Activated naive CD4-positive, alpha-beta T cell treated with anti-CD3 and anti-CD28 coated beads, Interleukin-2, amount 10 ng/mL, durations not matched to agents 7 days and 5 days (primary cell): ENCODE results near the gene CDYL2.
A peak's percentile ranks its signal among the peaks of the same experiment; 100 is the strongest.

Source experiments
- CTCF ChIA-PET: fragments of 350-600 bp; sonication (Branson Sonifier 250); formaldehyde crosslinking; loops from one replicate; lab custom pipeline; 2021; ENCODE audit warnings: antibody characterized with exemption; lab: Charles Lee
- DNase-seq: peaks from one replicate; pipeline ENCODE4 v3.0.0-alpha.2; 2020
- H3K27ac Mint-ChIP-seq: one replicate; pipeline ENCODE4 v1.8.0; 2021; ENCODE audit warnings: mild to moderate bottlenecking, moderate library complexity, mixed read lengths
- H3K27me3 Mint-ChIP-seq: one replicate; pipeline ENCODE4 v1.8.0; 2021; ENCODE audit warnings: mild to moderate bottlenecking, mixed read lengths
- H3K36me3 Mint-ChIP-seq: one replicate; pipeline ENCODE4 v1.8.0; 2021; ENCODE audit warnings: mixed read lengths
- H3K4me1 Mint-ChIP-seq: one replicate; pipeline ENCODE4 v1.8.0; 2021; ENCODE audit warnings: mixed read lengths
- H3K4me3 Mint-ChIP-seq: one replicate; pipeline ENCODE4 v1.8.0; 2021; ENCODE audit warnings: mild to moderate bottlenecking, moderate library complexity, mixed read lengths
- H3K9me3 Mint-ChIP-seq: one replicate; pipeline ENCODE4 v1.8.0; 2021; ENCODE audit warnings: mixed read lengths

The CDYL2 gene

DNA sequence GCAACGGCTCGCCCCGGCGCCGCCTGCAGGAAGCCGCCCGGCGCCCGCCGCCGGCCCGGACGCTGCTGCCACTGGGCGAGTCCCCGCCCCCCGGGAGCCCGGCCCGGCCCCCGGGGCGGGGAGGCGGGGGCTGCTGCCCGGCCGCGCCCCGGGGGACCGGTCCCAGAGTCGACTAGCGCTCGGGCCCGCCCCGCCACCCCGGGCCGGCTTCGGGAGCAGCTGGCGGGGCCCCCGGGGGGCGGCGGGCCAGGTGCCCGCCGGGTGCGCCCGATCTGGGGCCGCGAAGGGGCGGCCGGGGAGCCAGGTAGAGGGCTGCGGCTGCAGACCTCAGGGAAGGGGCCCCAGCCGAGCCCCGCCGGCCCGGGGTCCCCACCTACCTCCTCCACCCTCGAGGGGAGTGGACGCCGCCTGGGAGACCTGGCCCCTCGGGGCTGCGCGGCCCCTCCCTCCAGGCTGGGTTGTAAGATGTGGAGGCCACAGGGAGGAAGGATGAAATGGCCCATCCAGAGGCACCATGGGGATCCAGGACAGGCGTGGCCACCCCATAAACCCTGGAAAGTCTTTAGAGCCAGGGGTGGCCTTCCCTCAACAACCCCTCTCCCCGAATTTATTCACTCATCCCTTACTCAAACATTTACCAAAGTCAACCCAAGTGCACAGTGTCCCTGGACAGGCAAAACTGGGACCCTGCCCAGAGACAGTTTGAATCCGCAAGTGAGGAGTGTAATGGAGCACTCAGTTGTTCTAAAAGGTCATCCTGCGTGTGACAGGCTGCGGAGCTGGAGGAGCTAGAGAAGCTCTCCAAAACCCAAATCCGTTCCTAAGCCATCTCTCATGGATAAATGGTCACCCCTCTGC, at the start of gene CDYL2:
TSS of gene CDYL2 (minus strand) at position 73 of the 858 bp plus-strand sequence. CDS start 425 bp downstream, outside the sequence.
- peak within 1 kb of the TSS; percentile 96 for H3K4me3 Mint-ChIP-seq
- peaks cover 17% of the 10 kb centered on the region for H3K36me3 Mint-ChIP-seq
- peak within 1 kb of the TSS; percentile 98 for H3K27ac Mint-ChIP-seq
- peaks cover 41% of the 10 kb centered on the region for H3K4me1 Mint-ChIP-seq
- peaks cover 12% of the 10 kb centered on the region for H3K27me3 Mint-ChIP-seq
- H3K9me3 Mint-ChIP-seq, result peaks cover 5% of the 10 kb centered on the region
- CTCF ChIA-PET, result no interaction called here
- peak; percentile 64 for DNase-seq

DNA sequence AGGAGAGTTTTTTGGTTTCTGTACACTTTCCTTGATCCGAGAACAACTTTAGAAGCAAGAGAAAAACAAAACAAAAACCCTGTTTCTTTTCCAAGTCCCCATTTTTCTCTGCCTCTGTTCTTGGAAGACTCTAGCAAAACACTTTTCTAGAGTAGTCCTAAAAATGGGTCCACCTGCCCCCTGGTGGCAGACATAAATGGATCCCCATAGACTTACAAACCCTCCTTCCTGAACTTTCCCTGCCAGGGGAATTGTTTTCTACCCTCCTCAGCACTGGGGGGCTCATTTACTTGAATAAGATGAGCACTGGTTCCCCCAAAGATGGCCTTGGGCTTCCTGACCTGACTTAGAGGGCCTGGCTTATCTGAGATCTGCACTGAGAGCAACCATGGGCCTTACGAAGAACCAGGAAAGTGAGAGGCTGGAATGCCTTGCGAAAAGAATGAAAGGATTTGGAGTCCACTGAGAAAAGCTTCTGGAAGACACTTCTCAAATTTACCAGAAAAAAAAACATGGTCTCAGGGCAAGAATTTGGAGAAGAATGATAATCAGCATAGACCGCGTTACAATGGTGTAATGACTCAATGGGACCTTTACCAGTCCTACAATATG, 48.0 kb upstream of the CDYL2 start:
- H3K27ac Mint-ChIP-seq, result no peak overlapping the region
- CTCF ChIA-PET, result interaction anchor here (1.8 kb wide), 1 partner anchor 325 kb away, joined by 16 read pairs; no protein-coding TSS in a partner anchor
- H3K4me1 Mint-ChIP-seq, result no peaks in the 10 kb centered on the region
- H3K4me3 Mint-ChIP-seq, result no peak overlapping the region
- DNase-seq, result peak; percentile 46
- H3K9me3 Mint-ChIP-seq, result no peaks in the 10 kb centered on the region
- H3K27me3 Mint-ChIP-seq, result peaks cover 5% of the 10 kb centered on the region
- no peaks in the 10 kb centered on the region for H3K36me3 Mint-ChIP-seq

DNA sequence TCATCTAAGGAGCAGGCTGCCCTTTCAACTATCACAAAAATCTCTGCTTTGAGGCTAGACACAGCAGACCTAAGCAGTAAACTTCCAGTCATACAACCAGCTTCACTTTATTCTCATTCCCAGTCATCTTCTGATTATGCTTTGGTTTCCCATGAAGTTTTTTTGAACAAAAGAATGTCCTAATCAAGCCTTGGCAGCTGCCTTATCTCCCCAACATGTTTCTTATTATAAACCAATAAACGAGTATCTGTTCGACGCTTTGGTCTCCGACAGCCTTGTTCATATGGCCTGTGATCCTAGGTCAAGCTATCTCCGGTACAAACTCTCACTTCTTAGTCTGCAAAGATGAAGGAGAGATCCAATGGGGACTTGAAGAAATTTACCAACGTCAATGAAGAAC, 47.4 kb upstream of the CDYL2 start:
- H3K4me3 Mint-ChIP-seq, result no peak overlapping the region
- no peaks in the 10 kb centered on the region for H3K4me1 Mint-ChIP-seq
- peaks cover 4% of the 10 kb centered on the region for H3K27me3 Mint-ChIP-seq
- no peaks in the 10 kb centered on the region for H3K36me3 Mint-ChIP-seq
- no peak for DNase-seq
- CTCF ChIA-PET, result interaction anchor here (0.9 to 1.8 kb wide), 2 partner anchors 264 to 325 kb away, joined by 4 to 16 read pairs; no protein-coding TSS in a partner anchor
- no peaks in the 10 kb centered on the region for H3K9me3 Mint-ChIP-seq
- H3K27ac Mint-ChIP-seq, result no peak overlapping the region

- no peak overlapping the region for H3K27ac Mint-ChIP-seq
- H3K36me3 Mint-ChIP-seq, result no peaks in the 10 kb centered on the region
Measured at GRCh38 chr16:80850757-80851156, 46.4 kb upstream of the CDYL2 start.

GRCh38 chr16:80848862-80849261, 44.5 kb upstream of the CDYL2 start:
- no peak overlapping the region for H3K27ac Mint-ChIP-seq
- H3K36me3 Mint-ChIP-seq, result no peaks in the 10 kb centered on the region
- H3K4me3 Mint-ChIP-seq, result no peak overlapping the region
- no peaks in the 10 kb centered on the region for H3K4me1 Mint-ChIP-seq
- H3K9me3 Mint-ChIP-seq, result peaks cover 7% of the 10 kb centered on the region
- peaks cover 4% of the 10 kb centered on the region for H3K27me3 Mint-ChIP-seq
- no peak for DNase-seq
- CTCF ChIA-PET, result interaction anchor here (0.6 to 2.6 kb wide), 3 partner anchors 19 to 322 kb away, joined by 3 to 15 read pairs (median 3); no protein-coding TSS in a partner anchor

More at GRCh38 chr16:80850757-80851156, 46.4 kb upstream of the CDYL2 start:
- no peak for DNase-seq
- CTCF ChIA-PET, result interaction anchor here (0.7 to 2.6 kb wide), 2 partner anchors 324 to 506 kb away, joined by 3 to 15 read pairs; no protein-coding TSS in a partner anchor
- Mint-ChIP-seq H3K27me3 (peaks cover 4% of the 10 kb centered on the region), H3K4me3 (no peak overlapping the region), H3K4me1 (no peaks in the 10 kb centered on the region), H3K9me3 (no peaks in the 10 kb centered on the region)

DNA sequence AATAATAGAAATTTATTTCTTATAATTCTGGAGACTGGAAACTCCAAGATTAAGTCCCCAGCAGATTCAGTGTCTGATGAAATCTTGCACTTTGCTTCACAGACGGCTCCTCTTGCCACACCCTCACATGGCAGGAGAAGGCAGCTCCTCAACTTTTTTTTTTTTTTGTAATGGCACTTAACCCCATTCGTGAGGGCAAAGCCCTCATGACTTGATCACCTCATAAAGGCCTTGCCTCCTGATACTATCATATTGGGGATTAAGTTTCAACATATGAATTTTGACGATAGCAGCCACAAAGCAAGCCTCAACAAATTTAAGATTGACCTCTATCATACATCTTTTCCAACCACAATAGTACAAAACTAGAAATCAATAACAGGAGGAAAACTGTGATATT, 42.3 kb upstream of the CDYL2 start:
- H3K4me3 Mint-ChIP-seq, result no peak overlapping the region
- peaks cover 17% of the 10 kb centered on the region for H3K27me3 Mint-ChIP-seq
- no peaks in the 10 kb centered on the region for H3K36me3 Mint-ChIP-seq
- H3K4me1 Mint-ChIP-seq, result no peaks in the 10 kb centered on the region
- CTCF ChIA-PET, result no interaction called here
- peaks cover 15% of the 10 kb centered on the region for H3K9me3 Mint-ChIP-seq
- DNase-seq, result no peak
- H3K27ac Mint-ChIP-seq, result no peak overlapping the region

DNA sequence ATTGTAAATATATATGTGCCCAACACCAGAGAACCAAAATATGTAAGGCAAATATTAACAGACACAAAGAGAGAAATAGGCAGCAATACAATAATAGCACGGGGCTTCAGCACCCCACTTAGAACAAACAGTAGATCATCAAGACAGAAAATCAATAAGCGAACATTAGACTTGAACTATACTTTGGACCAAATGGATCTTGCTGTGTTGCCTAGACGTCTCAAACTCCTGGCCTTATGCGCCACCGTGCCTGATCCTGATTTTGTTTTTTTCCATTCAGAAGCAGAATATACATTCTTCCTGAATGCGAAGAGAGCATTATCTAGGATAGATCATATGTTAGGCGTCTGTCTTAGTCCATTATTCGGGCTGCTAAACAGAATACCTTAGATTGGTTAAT, 41.9 kb upstream of the CDYL2 start:
- H3K27me3 Mint-ChIP-seq, result peaks cover 17% of the 10 kb centered on the region

DNA sequence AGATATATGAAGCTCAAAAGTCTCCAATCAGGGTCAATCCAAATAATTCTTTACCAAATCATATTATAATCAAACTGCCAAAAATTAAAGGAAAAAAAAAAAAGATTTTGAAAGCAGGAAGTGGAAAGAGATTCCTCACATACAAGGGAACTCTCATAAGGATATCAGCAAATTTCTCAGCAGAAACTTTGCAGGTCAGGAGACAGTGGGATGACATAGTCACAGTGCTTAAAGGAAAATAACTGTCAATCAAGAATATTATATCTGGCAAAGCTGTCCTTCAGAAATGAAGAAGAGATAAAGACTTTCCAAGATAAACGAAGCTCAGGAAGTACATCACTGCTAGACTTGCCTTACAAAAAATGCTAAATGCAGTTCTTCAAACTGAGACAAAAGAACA, 40.0 kb upstream of the CDYL2 start:
- CTCF ChIA-PET, result no interaction called here
- DNase-seq, result no peak

More for the DNA sequence above, 41.9 kb upstream of the CDYL2 start:
- no peak overlapping the region for H3K27ac Mint-ChIP-seq
- no peaks in the 10 kb centered on the region for H3K36me3 Mint-ChIP-seq
- no peaks in the 10 kb centered on the region for H3K4me1 Mint-ChIP-seq
- CTCF ChIA-PET, result no interaction called here
- H3K9me3 Mint-ChIP-seq, result peaks cover 19% of the 10 kb centered on the region
- H3K4me3 Mint-ChIP-seq, result no peak overlapping the region
- no peak for DNase-seq

DNA sequence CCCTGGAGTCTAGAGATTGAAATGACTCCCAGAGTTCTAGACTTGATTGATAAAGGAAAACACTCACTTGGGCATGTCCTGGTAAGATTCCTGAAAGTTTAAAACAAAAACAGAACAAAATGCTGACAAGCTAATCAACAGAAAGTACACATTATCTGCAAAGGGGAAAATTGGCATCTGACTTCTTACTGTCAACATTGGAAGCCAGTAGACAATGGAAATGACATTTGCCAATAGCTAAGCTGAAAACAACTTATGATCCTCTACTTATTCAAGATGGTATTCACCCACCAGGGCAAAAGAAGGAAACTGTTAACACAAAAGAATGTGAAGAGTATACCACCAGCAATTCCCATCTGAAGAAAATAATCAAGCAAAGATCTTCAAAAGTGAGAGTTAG, 36.8 kb upstream of the CDYL2 start:
- Mint-ChIP-seq H3K27ac (no peak overlapping the region), H3K4me1 (no peaks in the 10 kb centered on the region), H3K4me3 (no peak overlapping the region), H3K36me3 (no peaks in the 10 kb centered on the region), H3K9me3 (peaks cover 27% of the 10 kb centered on the region), H3K27me3 (peaks cover 21% of the 10 kb centered on the region)
- DNase-seq, result no peak
- CTCF ChIA-PET, result no interaction called here

More for the DNA sequence above, 40.0 kb upstream of the CDYL2 start:
- no peaks in the 10 kb centered on the region for H3K36me3 Mint-ChIP-seq
- peaks cover 27% of the 10 kb centered on the region for H3K9me3 Mint-ChIP-seq
- H3K4me1 Mint-ChIP-seq, result no peaks in the 10 kb centered on the region
- H3K4me3 Mint-ChIP-seq, result no peak overlapping the region
- H3K27ac Mint-ChIP-seq, result no peak overlapping the region
- peaks cover 26% of the 10 kb centered on the region for H3K27me3 Mint-ChIP-seq

DNA sequence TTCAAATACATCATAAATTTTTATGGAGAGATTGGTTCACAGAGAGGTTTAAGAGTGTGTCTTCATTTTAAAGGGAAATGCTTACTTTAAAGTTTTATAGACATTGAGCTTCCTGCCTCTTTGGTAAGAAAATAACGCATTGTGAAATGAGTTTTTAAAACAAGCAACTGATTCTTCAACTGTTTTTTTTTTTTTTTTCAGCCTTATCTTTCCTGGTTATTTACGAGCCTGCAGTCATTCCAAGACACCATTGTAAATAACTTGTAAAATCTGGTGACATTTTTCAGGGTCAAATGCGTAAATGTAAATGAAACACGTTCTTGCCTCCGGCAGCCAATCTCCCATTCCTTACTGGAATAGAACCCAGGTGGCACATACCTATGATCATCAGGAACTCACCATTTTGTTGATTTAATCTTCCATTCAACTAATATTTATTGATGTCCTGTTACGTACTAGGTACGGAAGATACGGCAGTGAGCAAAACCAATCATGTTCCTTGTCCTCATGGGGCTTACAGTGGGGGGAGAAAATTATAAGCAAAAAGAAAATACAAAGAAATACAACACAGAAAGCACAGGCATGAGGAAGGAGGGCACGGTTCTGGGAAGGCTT, 33.2 kb upstream of the CDYL2 start:
- CTCF ChIA-PET, result interaction anchor here (1.8 kb wide), 1 partner anchor 17 kb away, joined by 3 read pairs; no protein-coding TSS in a partner anchor

DNA sequence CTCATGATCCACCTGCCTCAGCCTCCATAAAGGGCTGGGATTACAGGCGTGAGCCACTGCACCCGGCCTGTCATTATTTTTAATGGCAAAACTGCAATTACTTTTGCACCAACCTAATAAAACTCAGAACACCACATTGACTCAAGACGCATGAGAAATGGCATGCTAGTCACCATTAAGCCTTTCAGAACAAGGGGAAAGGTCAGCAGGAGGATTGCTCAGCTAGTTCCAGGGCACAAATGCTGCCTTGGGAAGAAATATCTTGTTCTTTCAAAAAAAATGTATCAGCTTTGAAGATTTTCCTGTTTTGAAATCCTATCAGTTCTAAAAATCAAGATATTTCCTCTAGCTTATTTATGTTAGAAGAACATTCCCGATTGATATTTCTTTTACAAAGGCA, 32.4 kb upstream of the CDYL2 start:
- H3K4me3 Mint-ChIP-seq, result no peak overlapping the region
- H3K4me1 Mint-ChIP-seq, result no peaks in the 10 kb centered on the region
- no peaks in the 10 kb centered on the region for H3K36me3 Mint-ChIP-seq
- no peak overlapping the region for H3K27ac Mint-ChIP-seq
- CTCF ChIA-PET, result interaction anchor here (0.6 to 1.8 kb wide), 2 partner anchors 16 to 630 kb away, joined by 3 read pairs; no protein-coding TSS in a partner anchor
- peaks cover 13% of the 10 kb centered on the region for H3K9me3 Mint-ChIP-seq
- DNase-seq, result no peak
- H3K27me3 Mint-ChIP-seq, result peaks cover 18% of the 10 kb centered on the region

More for the DNA sequence above, 33.2 kb upstream of the CDYL2 start:
- Mint-ChIP-seq H3K4me1 (no peaks in the 10 kb centered on the region), H3K27ac (no peak overlapping the region), H3K4me3 (no peak overlapping the region), H3K36me3 (no peaks in the 10 kb centered on the region), H3K9me3 (peaks cover 16% of the 10 kb centered on the region), H3K27me3 (peaks cover 19% of the 10 kb centered on the region)
- no peak for DNase-seq

DNA sequence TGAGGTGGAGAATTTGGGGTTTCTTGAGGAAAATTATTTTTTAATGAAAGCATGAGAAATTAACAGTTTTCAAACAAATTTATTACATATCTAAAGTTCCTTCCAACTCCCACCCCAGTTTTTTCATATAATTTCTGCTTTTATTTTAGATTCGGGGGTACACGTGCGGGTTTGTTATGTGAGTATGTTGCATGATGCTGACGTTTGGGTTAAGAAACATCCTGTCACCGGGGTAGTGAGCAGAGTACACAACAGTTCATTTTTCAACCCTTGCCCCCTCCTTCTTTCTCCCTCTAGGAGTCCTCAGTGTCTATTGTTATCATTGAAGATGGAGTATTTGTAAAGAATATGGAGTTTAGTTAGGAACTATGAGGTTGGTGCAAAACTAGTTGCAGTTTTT, 31.8 kb upstream of the CDYL2 start:
- no peak for DNase-seq
- Mint-ChIP-seq H3K4me3 (no peak overlapping the region), H3K4me1 (no peaks in the 10 kb centered on the region), H3K27me3 (peaks cover 21% of the 10 kb centered on the region), H3K9me3 (peaks cover 7% of the 10 kb centered on the region), H3K27ac (no peak overlapping the region), H3K36me3 (no peaks in the 10 kb centered on the region)
- CTCF ChIA-PET, result no interaction called here

- no peaks in the 10 kb centered on the region for H3K36me3 Mint-ChIP-seq
- no peak overlapping the region for H3K27ac Mint-ChIP-seq
- no peak for DNase-seq
- CTCF ChIA-PET, result interaction anchor here (0.6 to 3.1 kb wide), 2 partner anchors 305 to 1890 kb away, joined by 3 to 27 read pairs; no protein-coding TSS in a partner anchor
- H3K4me1 Mint-ChIP-seq, result no peaks in the 10 kb centered on the region
- no peaks in the 10 kb centered on the region for H3K9me3 Mint-ChIP-seq
- no peak overlapping the region for H3K4me3 Mint-ChIP-seq
- H3K27me3 Mint-ChIP-seq, result peaks cover 28% of the 10 kb centered on the region
Measured at GRCh38 chr16:80831039-80831438, 26.6 kb upstream of the CDYL2 start.

DNA sequence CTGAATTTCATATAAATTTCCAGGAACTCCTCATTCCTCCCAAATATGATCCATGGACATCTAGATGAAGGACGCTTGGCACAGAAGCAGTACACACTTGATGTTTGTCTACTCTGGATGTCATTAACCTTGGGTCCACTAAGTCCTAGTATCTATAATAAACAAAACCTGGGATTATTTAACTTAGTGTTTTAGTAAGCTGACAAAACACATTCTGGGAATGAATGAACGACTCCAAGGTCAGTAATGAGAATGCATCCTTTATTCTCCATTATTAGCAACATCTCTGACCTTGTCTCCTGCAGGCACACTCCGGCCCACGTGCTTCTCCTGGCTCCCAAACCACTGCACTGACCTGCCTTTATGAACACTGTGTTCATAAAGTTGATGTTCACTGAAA, 24.1 kb upstream of the CDYL2 start:
- H3K27ac Mint-ChIP-seq, result no peak overlapping the region
- no peaks in the 10 kb centered on the region for H3K9me3 Mint-ChIP-seq
- CTCF ChIA-PET, result no interaction called here
- H3K36me3 Mint-ChIP-seq, result no peaks in the 10 kb centered on the region
- DNase-seq, result no peak
- peaks cover 27% of the 10 kb centered on the region for H3K27me3 Mint-ChIP-seq
- H3K4me3 Mint-ChIP-seq, result no peak overlapping the region
- H3K4me1 Mint-ChIP-seq, result no peaks in the 10 kb centered on the region
